ENCODE data around the gene FSTL3. TPM values are rescaled to one million over a fixed set of nuclear protein-coding genes. Genes with fewer than 3 reads are reported as not detected.

The FSTL3 gene
- polyA plus RNA-seq, 1 of the 3 experiments (the other 2 are of a cell fraction), result 64.4 TPM

GRCh38 chr19:658916-659839, 17.0 kb upstream of the FSTL3 start:
- Histone ChIP-seq H2AFZ (ENCODE audit: low read depth) (no peak overlapping the region), H3K36me3 (replicated peaks in 1 of 2; ENCODE audit: control insufficient read depth in 1 of 2, insufficient read depth in 2 of 2, low read length in 1 of 2) (peaks cover 0 to 9% of the 10 kb centered on the region in 2 experiments), H3K4me2 (no peak overlapping the region), H3K9ac (no peak overlapping the region), H3K4me3 (ENCODE audit: low read depth in 2 of 2, low read length in 1 of 2) (no peak overlapping the region), H3K4me1 (ENCODE audit: control insufficient read depth in 1 of 2, insufficient read depth in 2 of 2, low read depth in 1 of 2, low read length in 1 of 2) (peaks cover 7 to 27% of the 10 kb centered on the region in 2 experiments; a peak in 2 of 4 replicates), H4K20me1 (ENCODE audit: insufficient read depth) (peaks cover 82% of the 10 kb centered on the region), H3K79me2 (ENCODE audit: insufficient read depth) (peaks cover 89% of the 10 kb centered on the region), H3F3A (replicated peaks; ENCODE audit: insufficient read depth) (peaks cover 4% of the 10 kb centered on the region), H3K27ac (ENCODE audit: low read depth in 2 of 2, low read length in 1 of 2) (no peak overlapping the region; a peak in 1 of 4 replicates), H3K9me3 (no peaks in the 10 kb centered on the region), H3K27me3 (ENCODE audit: insufficient read depth) (no peaks in the 10 kb centered on the region), H3K9me2 (no peaks in the 10 kb centered on the region)
- no peak for DNase-seq
- 90% methylated on average over 31 of the region's 50 CpGs for WGBS (ENCODE audit: low lambda C conversion rate)
- ChIA-PET POLR2A (no interaction called here), CTCF (interaction anchor here (0.5 to 1.5 kb wide), 2 partner anchors 31 to 75 kb away, joined by 3 read pairs; no protein-coding TSS in a partner anchor)
- no peak for TF ChIP-seq NFIC (IDR thresholded peaks at IDR 0.05; ENCODE audit: borderline replicate concordance)
- no peak for TF ChIP-seq MEF2A (IDR thresholded peaks at IDR 0.05; ENCODE audit: borderline replicate concordance, low read depth)
- no peak for TF ChIP-seq FOXJ3 (CRISPR knock-in tag; IDR thresholded peaks at IDR 0.05)
- TF ChIP-seq MXI1 (IDR thresholded peaks at IDR 0.05; ENCODE audit: low read depth, low read length), result no peak
- TF ChIP-seq MAX (IDR thresholded peaks at IDR 0.05; ENCODE audit: low read depth), result no peak
- no peak for TF ChIP-seq GATA2 (CRISPR knock-in tag; IDR thresholded peaks at IDR 0.05)
- TF ChIP-seq FOXM1 (IDR thresholded peaks at IDR 0.05; ENCODE audit: low read depth), result no peak
- no peak for TF ChIP-seq SIN3A (IDR thresholded peaks at IDR 0.05; ENCODE audit: borderline replicate concordance, low read depth, low read length)
- no peak for TF ChIP-seq REST (IDR thresholded peaks at IDR 0.05; ENCODE audit: low read depth, low read length)
- TF ChIP-seq USF1 (IDR thresholded peaks at IDR 0.05; ENCODE audit: borderline replicate concordance, low read depth), result no peak
- TF ChIP-seq CTCF (IDR thresholded peaks at IDR 0.05), result no peak
- no peak for TF ChIP-seq SMC3 (IDR thresholded peaks at IDR 0.05; ENCODE audit: low read depth, low read length)
- no peak for TF ChIP-seq YY1 (IDR thresholded peaks at IDR 0.05; ENCODE audit: low read depth)
- no peak for TF ChIP-seq ELF1 (IDR thresholded peaks at IDR 0.05)
- no peak for TF ChIP-seq RAD21 (IDR thresholded peaks at IDR 0.05; ENCODE audit: low read length)
- no peak for TF ChIP-seq JUND (IDR thresholded peaks at IDR 0.05)
